Activated CD4-positive, alpha-beta T cell treated with anti-CD3 and anti-CD28 coated beads, Interleukin-2, amount 10 ng/mL, durations not matched to agents 7 days and 5 days (primary cell): ENCODE measurements around the gene TIPRL. TPM values are rescaled to one million over a fixed set of nuclear protein-coding genes. Genes with fewer than 3 reads are reported as not detected.
"Not testable (repeated sequence)": the region's sequence is repeated elsewhere in the genome, so short reads cannot be mapped to it uniquely, and the experiment has no call there.

Experiments
- CTCF ChIA-PET: fragments of 350-600 bp; sonication (Branson Sonifier 250); formaldehyde crosslinking; loops from one replicate; lab custom pipeline; 2021; ENCODE audit warnings: antibody characterized with exemption; lab: Charles Lee
- POLR2A ChIA-PET: fragments of 350-600 bp; sonication (Branson Sonifier 250); formaldehyde crosslinking; loops from one replicate; lab custom pipeline; 2021; ENCODE audit warnings: antibody characterized with exemption; lab: Charles Lee
- DNase-seq: peaks from one replicate; pipeline ENCODE4 v3.0.0-alpha.2; 2020
- H3K27ac Mint-ChIP-seq: one replicate; pipeline ENCODE4 v1.8.0; 2021; ENCODE audit warnings: mild to moderate bottlenecking, moderate library complexity, mixed read lengths
- H3K27me3 Mint-ChIP-seq: one replicate; pipeline ENCODE4 v1.8.0; 2021; ENCODE audit warnings: mixed read lengths
- H3K36me3 Mint-ChIP-seq: one replicate; pipeline ENCODE4 v1.8.0; 2021; ENCODE audit warnings: low read depth, mixed read lengths
- H3K4me1 Mint-ChIP-seq: one replicate; pipeline ENCODE4 v1.8.0; 2021; ENCODE audit warnings: mixed read lengths
- H3K4me3 Mint-ChIP-seq: one replicate; pipeline ENCODE4 v1.8.0; 2021; ENCODE audit warnings: mild to moderate bottlenecking, moderate library complexity, mixed read lengths
- H3K9me3 Mint-ChIP-seq: one replicate; pipeline ENCODE4 v1.8.0; 2021; ENCODE audit warnings: mixed read lengths
- total RNA-seq, 2 experiments: library from RNA; stranded (reverse); gene quantifications; one replicate each; pipeline ENCODE4 v1.2.3, GENCODE V29; 2021

Gene TIPRL
- total RNA-seq, 2 experiments from 2014 or later = 44.4 to 50.3 TPM

- Mint-ChIP-seq H3K27me3 (peaks cover 4% of the 10 kb centered on the region), H3K36me3 (no peaks in the 10 kb centered on the region), H3K4me3 (no peak overlapping the region), H3K9me3 (peaks cover 3% of the 10 kb centered on the region), H3K27ac (no peak overlapping the region), H3K4me1 (no peaks in the 10 kb centered on the region)
- no peak for DNase-seq
- CTCF ChIA-PET = interaction anchor here (1.1 kb wide), 1 partner anchor 82 kb away, joined by 3 read pairs; no protein-coding TSS in a partner anchor
- POLR2A ChIA-PET = no interaction called here
Observed at GRCh38 chr1:168164771-168165170, 14.0 kb upstream of the TIPRL start.

- no peak for DNase-seq
- H3K4me1 Mint-ChIP-seq = no peaks in the 10 kb centered on the region
- no peaks in the 10 kb centered on the region for H3K36me3 Mint-ChIP-seq
- no peaks in the 10 kb centered on the region for H3K9me3 Mint-ChIP-seq
- ChIA-PET CTCF (interaction anchor here (0.6 to 1.1 kb wide), 7 partner anchors 9 to 564 kb away, joined by 3 to 4 read pairs (median 3); no protein-coding TSS in a partner anchor), POLR2A (no interaction called here)
- no peak overlapping the region for H3K4me3 Mint-ChIP-seq
- H3K27me3 Mint-ChIP-seq = peaks cover 1% of the 10 kb centered on the region
- H3K27ac Mint-ChIP-seq = no peak overlapping the region
Observed at GRCh38 chr1:168167806-168168205, 11.0 kb upstream of the TIPRL start.

- H3K36me3 Mint-ChIP-seq = no peaks in the 10 kb centered on the region
- ChIA-PET POLR2A (interaction anchor here (0.6 kb wide), 1 partner anchor 68 kb away, joined by 5 read pairs; no protein-coding TSS in a partner anchor), CTCF (interaction anchor here (0.6 to 0.8 kb wide), 3 partner anchors 9 to 56 kb away, joined by 3 to 4 read pairs (median 4); no protein-coding TSS in a partner anchor)
- no peaks in the 10 kb centered on the region for H3K4me1 Mint-ChIP-seq
- no peak overlapping the region for H3K4me3 Mint-ChIP-seq
- H3K9me3 Mint-ChIP-seq = no peaks in the 10 kb centered on the region
- H3K27ac Mint-ChIP-seq = no peak overlapping the region
- DNase-seq = no peak
- peaks cover 9% of the 10 kb centered on the region for H3K27me3 Mint-ChIP-seq
Observed at GRCh38 chr1:168170564-168171508, 7.9 kb upstream of the TIPRL start.

DNA sequence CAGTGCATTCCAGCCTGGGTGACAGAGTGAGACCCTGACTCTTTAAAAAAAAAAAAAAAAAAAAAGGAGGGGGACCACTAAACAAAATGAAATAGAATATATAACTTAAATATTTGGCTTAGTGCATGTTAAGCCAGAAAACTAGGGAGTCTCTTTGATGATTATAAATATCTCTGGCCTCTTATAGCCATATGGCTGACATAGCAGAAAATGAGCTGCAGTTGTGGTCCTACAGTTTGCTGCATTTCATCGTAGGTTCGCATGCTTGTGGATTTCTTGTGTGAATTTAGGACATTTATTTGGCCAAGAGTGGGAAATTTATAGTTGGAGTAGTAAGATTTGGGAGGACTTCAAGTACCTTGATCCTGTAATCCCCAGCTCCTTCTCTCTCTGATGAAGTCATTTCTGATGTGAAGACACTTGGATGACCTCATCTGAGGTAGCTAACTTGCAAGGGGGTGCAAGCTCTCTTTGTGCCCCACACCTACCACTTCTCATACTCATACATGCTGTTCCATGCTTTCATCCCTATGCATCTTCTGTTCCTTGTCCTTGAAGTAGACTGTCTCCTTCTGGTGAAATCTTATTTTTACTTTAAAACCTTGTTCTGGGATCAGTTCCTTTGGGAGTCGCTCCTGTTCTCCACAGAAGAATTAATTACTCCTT, 6.4 kb upstream of the TIPRL start:
- POLR2A ChIA-PET = interaction anchor here (0.6 kb wide), 1 partner anchor 26 kb away, joined by 3 read pairs; no protein-coding TSS in a partner anchor
- H3K4me1 Mint-ChIP-seq = no peaks in the 10 kb centered on the region
- peaks cover 9% of the 10 kb centered on the region for H3K27me3 Mint-ChIP-seq
- no peaks in the 10 kb centered on the region for H3K36me3 Mint-ChIP-seq
- H3K27ac Mint-ChIP-seq = no peak overlapping the region
- CTCF ChIA-PET = no interaction called here
- H3K9me3 Mint-ChIP-seq = no peaks in the 10 kb centered on the region
- no peak overlapping the region for H3K4me3 Mint-ChIP-seq
- no peak for DNase-seq

DNA sequence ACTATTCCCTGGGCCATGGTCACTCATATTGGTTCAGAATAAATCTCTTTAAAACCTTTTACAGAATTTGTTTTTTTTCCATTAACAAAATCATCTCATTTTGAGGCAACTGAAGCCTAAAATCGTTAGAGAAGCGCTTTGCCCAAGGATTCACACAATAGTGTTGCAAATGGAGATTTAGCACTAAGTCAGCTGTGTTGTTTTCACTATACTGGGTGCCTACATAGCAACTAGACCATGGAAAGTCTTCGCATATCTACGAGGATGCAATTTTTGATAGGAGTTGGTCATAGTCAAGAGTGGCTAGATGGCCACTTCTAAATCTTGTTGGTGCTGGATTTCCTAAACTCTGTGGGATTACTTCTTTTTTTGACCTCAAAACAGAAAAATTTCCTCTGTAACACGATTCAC, 530 bp upstream of the TIPRL start:
- Mint-ChIP-seq H3K4me1 (peaks cover 8% of the 10 kb centered on the region), H3K9me3 (no peaks in the 10 kb centered on the region), H3K27me3 (peaks cover 5% of the 10 kb centered on the region), H3K27ac (no peak overlapping the region), H3K4me3 (no peak overlapping the region), H3K36me3 (no peaks in the 10 kb centered on the region)
- ChIA-PET CTCF (interaction anchor here (0.6 to 1.6 kb wide), 4 partner anchors 10 to 1171 kb away, joined by 3 read pairs; no protein-coding TSS in a partner anchor), POLR2A (no interaction called here)
- no peak for DNase-seq

DNA sequence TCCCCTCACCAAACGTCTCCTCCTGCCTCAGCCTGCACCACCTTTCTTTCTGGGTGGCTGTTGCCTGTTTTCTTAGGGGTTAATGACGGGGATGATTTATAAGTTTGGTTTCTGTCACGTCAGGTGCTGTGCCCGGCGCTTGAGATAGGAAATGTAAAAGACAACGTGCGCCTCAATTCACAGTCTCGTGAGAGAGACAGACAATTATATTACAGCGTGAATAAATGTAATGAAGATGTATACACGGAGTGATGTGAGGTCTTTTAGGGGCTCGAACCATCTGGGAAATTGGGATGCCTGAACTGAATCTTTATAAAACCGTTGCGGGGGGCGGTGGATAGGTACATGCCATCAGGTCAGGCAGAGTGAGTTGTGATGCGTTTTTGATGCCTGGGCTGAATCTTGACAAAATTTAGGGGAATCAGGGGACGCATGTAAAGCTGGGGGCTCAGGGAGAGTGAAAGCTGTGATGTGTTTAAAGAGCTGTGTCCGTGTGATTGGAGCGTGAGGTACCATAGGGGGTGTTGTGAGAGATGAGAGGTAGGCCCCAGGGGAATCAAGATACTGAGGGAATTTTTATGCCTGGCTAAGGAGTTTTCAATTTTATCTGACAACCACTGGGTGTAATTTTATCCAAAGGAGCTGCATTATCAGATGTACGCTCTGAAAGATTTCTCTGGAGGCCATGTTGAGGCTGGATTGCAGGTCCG, 831 bp downstream of the TIPRL start:
- H3K4me1 Mint-ChIP-seq = peaks cover 12% of the 10 kb centered on the region
- peak; percentile 9 for DNase-seq
- ChIA-PET POLR2A (interaction anchor here (0.6 kb wide), 1 partner anchor 130 kb away, joined by 3 read pairs; no protein-coding TSS in a partner anchor), CTCF (interaction anchor here (1.0 to 1.6 kb wide), 2 partner anchors 58 to 164 kb away, joined by 3 read pairs; no protein-coding TSS in a partner anchor)
- peaks cover 3% of the 10 kb centered on the region for H3K27me3 Mint-ChIP-seq
- H3K36me3 Mint-ChIP-seq = peaks cover 6% of the 10 kb centered on the region
- no peak overlapping the region for H3K4me3 Mint-ChIP-seq
- H3K27ac Mint-ChIP-seq = no peak overlapping the region
- no peaks in the 10 kb centered on the region for H3K9me3 Mint-ChIP-seq

DNA sequence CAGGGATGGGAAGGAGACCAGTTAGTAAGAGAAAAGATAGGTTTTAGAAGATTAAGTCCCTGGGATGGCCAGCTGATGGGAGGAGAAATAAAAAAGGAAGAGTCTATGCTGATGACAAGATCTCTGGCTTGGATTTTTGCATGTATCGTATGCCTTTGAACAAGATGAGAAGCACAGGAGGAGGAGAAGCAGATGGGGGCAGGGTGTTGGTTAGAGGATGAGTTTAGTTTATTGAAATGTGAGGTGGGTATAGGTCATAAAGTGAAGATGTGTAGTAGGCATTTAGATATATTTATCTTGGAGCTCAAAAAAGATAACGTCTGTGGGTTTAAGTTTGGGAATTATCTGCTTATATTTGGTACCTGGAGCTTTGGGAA, 1.4 kb downstream of the TIPRL start:
- Mint-ChIP-seq H3K4me3 (no peak overlapping the region), H3K9me3 (no peaks in the 10 kb centered on the region), H3K4me1 (peaks cover 12% of the 10 kb centered on the region), H3K27me3 (no peaks in the 10 kb centered on the region), H3K27ac (no peak overlapping the region), H3K36me3 (peaks cover 9% of the 10 kb centered on the region)
- DNase-seq = peak; percentile 20
- POLR2A ChIA-PET = interaction anchor here (0.6 kb wide), 1 partner anchor 130 kb away, joined by 3 read pairs; no protein-coding TSS in a partner anchor
- CTCF ChIA-PET = interaction anchor here (0.6 to 1.8 kb wide), 4 partner anchors 13 to 163 kb away, joined by 3 to 4 read pairs (median 3); no protein-coding TSS in a partner anchor

GRCh38 chr1:168181063-168181720, 2.4 kb downstream of the TIPRL start:
- Mint-ChIP-seq H3K4me1 (peaks cover 12% of the 10 kb centered on the region), H3K36me3 (peaks cover 12% of the 10 kb centered on the region)
- CTCF ChIA-PET = interaction anchor here (0.6 to 1.8 kb wide), 3 partner anchors 55 to 1679 kb away, joined by 3 to 4 read pairs (median 4); no protein-coding TSS in a partner anchor
- H3K4me3 Mint-ChIP-seq, DNase-seq, POLR2A ChIA-PET, H3K27me3 Mint-ChIP-seq, H3K9me3 Mint-ChIP-seq, H3K27ac Mint-ChIP-seq: not testable (repeated sequence)

DNA sequence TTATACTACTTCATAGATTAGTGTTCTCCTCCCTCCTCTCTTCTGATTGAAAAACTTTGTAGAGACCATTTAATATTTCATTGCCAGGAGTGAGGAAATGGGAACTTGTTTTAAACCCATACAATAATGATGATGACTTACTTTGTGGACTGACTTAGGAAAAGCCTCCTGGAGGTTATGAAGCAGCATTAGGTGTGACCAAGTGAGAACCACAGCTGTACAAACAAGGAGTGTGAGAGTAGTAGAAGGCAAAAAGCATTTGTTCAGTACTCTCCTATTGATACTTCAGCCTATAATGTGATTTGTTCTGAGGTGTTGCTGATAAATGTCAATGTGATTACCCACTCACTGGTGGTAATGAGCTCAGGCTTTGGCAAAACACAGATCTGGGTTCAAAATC, 8.4 kb downstream of the TIPRL start:
- H3K27ac Mint-ChIP-seq = no peak overlapping the region

DNA sequence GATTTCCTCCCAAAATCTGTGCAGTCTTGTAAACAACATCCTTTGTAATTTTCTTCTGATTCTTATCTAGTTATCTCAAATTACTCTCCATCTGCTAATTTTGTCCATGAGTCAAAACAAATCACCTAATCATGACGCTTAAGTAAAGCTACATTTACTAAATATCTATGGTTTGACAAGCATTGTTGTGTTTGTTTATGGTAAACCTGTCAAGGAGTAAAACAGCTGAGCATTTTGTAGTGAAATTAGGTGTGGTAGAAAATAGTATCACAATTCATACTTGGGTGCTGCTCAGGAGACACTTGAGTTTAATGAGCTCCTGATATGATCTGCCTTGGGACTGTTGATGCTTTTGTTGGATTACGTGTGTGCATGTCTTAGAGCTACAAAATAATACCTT, 11.6 kb downstream of the TIPRL start:
- no peak for DNase-seq
- POLR2A ChIA-PET = interaction anchor here (0.6 kb wide), 1 partner anchor 238 kb away, joined by 4 read pairs; no protein-coding TSS in a partner anchor
- Mint-ChIP-seq H3K4me1 (no peaks in the 10 kb centered on the region), H3K4me3 (no peak overlapping the region), H3K27ac (no peak overlapping the region), H3K36me3 (peaks cover 63% of the 10 kb centered on the region), H3K9me3 (no peaks in the 10 kb centered on the region), H3K27me3 (no peaks in the 10 kb centered on the region)
- CTCF ChIA-PET = interaction anchor here (0.7 to 1.0 kb wide), 2 partner anchors 37 to 157 kb away, joined by 3 read pairs; no protein-coding TSS in a partner anchor

More for the DNA sequence above, 8.4 kb downstream of the TIPRL start:
- H3K9me3 Mint-ChIP-seq = no peaks in the 10 kb centered on the region
- POLR2A ChIA-PET = interaction anchor here (0.7 kb wide), 1 partner anchor 110 kb away, joined by 3 read pairs; no protein-coding TSS in a partner anchor
- H3K4me3 Mint-ChIP-seq = no peak overlapping the region
- no peaks in the 10 kb centered on the region for H3K27me3 Mint-ChIP-seq
- CTCF ChIA-PET = interaction anchor here (0.6 to 1.4 kb wide), 3 partner anchors 40 to 156 kb away, joined by 3 read pairs; no protein-coding TSS in a partner anchor
- peaks cover 55% of the 10 kb centered on the region for H3K36me3 Mint-ChIP-seq
- no peak for DNase-seq
- peaks cover 5% of the 10 kb centered on the region for H3K4me1 Mint-ChIP-seq
